Mesenteric fat pad (tissue), 1 donor: ENCODE results near the gene ANKRD33B. TPM values are rescaled to one million over a fixed set of nuclear protein-coding genes. Genes with fewer than 3 reads are reported as not detected.
A peak's percentile ranks its signal among the peaks of the same experiment; 100 is the strongest.
"Not testable (repeated sequence)": the region's sequence is repeated elsewhere in the genome, so short reads cannot be mapped to it uniquely, and the experiment has no call there.

ENCODE experiments used
- DNase-seq: peaks from one replicate; pipeline ENCODE4 v3.0.0-alpha.2; 2020; ENCODE audit warnings: low spot score
- total RNA-seq: library from RNA; stranded (reverse); fragmentation: NEBNext Ultra II Directional; extraction: Animal tissue kit (Norgen Biotek cat#: 25700); gene quantifications from one replicate; pipeline ENCODE4 v1.2.1, GENCODE V29; 2021
- donor health status: DM: yes; HTN: yes; CAD: no.

The ANKRD33B gene
- total RNA-seq, 1 donor from 2014 or later: 5.7 TPM

DNA sequence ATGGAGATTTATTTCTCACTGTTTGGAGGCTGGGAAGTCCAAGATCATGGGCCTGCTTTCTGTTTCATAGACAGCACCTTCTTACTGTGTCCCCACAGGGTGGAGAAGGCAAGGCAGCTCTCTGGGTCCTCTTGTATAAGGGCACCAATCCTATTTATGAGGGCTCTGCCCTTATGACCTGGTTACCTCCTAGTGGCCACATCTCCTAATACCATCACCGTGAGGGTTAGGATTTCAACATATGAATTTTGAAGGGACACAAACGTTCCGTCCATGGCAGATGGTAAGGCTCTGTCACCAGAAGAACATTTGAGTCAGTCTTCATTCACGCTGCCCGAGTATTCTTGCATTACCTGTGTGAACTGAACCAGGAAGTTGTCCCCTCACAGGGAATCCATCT, 48.4 kb downstream of the ANKRD33B start:
- no peak for DNase-seq

DNA sequence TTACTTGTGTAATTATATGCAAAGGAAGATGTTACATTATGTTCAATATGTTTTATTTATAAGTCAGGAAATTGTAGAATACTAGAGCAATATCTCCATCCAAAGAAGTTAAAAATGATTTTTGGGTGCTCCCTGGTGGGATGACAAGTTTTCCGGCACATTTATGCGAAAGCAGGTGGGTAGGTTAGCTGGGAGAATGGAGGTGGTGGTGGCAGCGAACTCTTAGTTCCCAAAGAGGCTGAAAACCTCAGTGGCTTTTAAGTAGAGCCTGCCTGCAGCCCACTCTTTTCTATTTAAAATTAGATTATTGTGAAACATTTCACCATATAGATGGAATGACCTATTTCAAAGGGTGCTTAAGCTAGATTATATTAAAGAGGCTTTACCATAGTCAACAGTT, 51.8 kb downstream of the ANKRD33B start:
- no peak for DNase-seq

- DNase-seq: peak; percentile 49
These were observed 53.2 kb downstream of the ANKRD33B start for GRCh38 chr5:10617103-10617502.

GRCh38 chr5:10618311-10618710, 54.4 kb downstream of the ANKRD33B start:
- peak; percentile 84 for DNase-seq

DNA sequence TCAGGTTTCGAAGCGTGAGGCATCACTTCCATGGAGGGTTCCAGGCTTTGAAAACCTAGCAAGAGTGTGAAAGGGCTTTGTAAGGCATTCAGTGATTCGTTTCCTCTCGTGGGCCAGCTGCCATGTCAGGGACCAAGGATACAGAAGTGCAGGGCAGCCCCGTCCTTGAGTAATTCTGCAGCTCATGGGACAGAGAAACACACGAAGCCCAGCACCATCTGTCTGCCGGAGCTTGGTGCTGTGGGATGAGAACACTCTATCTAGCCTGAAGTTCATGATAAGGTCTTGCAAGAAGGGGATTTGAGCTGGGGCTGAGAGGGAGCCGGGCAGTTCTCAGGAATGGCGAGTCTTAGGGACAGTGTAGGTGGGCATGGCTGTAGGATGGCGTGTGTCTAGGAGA, 55.8 kb downstream of the ANKRD33B start:
- no peak for DNase-seq

DNA sequence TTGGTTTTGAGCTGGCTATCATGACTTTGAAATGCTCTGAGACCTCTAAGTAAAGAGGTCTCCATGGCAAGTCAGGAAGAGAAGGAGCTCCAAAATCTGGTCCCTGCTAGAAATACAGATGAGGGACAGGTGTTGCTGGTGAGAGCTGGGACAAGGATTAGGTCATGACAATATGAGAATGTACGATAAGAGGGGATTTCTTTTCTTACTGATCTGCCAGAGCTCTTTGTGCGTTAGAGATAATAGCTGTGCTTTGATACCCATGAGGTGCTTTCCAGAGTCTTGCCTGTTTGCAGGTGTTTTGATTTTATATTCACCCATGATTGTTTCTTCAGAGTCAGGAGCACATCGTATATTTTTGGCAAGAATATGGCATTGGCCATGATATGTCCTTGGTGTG, 56.5 kb downstream of the ANKRD33B start:
- DNase-seq: no peak

DNA sequence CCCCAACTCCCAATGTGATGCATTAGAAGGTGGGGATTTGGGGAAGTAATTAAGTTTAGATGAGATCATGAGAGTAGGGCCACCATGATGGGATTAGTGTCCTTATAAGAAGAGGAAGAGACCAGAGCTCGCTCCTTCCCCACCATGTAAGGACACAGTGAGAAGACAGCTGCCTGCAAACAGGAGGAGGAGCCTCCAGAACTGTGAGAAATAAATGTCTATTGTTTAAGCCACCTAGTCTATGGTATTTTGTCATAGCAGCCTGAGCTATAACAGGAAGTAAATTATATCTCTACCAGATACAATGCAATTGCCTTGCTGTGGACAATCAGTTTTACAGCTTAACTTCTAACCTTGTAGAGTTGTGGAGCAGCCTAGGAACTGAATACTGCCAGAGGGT, 58.0 kb downstream of the ANKRD33B start:
- DNase-seq: no peak

DNA sequence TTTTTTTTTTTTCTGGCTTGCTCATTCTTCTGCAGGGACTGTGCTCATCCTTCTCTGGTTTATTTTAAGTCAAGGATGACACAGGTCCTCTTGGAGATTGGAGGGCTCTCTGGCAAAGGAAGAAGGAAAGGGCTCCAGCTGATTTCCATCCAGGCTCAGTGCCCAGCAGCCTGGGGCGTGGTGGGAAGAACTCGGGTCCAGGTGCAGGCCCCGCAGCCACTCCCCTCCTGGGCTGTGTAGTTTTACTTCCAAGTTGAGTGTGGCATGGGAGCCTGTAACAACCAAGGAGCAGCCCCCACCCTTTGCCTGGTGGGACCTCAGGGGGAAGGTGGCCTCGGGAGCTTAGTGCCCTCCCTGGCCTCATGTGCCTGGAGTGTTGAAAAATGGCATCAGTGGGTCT, 58.9 kb downstream of the ANKRD33B start:
- peak; percentile 11 for DNase-seq

DNA sequence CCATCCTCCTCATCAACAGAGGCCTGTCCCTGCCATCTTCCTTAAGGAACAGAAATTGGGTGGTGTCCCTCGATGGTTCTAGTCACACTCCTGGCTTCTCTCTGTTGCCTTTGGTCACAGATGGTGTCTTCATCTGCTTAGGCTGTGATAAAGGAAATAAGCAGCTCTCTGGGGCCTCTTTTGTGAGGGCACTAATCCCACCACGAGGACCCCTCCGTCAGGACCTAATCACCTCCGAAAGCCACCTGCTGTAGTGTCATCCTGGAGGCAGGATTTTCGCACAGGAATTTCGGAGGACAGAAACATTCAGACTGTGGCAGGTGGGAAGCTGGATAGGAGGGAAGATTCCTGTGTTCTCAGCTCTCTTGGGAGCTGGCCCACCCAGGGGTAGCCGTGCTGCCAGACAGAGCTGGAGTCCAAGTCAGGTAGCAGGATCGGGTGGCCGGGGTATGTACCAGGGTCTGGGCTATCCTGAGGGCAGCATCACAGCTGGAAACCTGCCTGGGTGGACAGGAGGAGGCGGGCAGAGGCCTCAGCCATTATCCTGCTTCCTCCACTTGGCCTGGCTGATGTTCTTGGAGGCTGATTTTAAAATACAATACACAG, 59.5 kb downstream of the ANKRD33B start:
- DNase-seq: peak; percentile 80

GRCh38 chr5:10624206-10624605, 60.3 kb downstream of the ANKRD33B start:
- DNase-seq: peak; percentile 43

GRCh38 chr5:10624679-10625078, 60.8 kb downstream of the ANKRD33B start:
- DNase-seq: peak; percentile 64

GRCh38 chr5:10625700-10626472, 62.0 kb downstream of the ANKRD33B start:
- peak; percentile 78 for DNase-seq

GRCh38 chr5:10626473-10627013, 62.7 kb downstream of the ANKRD33B start:
- no peak for DNase-seq

DNA sequence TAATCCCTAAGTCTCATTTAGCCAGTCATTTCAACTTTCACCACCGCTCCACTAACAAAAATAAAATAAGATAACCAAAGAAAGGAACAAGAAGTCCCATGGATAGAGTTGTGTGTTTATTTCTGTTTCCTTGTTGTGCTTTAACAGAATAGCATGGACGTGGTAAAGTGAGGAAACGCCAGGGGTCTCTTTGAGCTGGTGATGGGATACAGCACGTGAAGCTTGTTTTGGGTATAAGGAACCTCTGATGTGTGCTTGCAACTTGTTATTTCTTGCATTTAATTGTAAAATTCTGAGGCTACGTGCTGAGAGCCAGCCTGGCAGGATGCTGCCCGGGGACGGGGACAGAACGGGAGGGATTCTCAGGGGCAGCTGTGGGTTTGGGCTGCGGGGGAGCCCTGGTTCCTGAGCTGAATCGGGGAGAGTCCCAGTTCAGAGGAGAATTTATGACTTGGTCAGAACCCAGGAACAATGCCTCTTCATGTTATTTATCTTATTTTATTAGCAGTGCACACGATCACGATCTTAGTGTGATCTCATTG, 63.4 kb downstream of the ANKRD33B start:
- DNase-seq: no peak

GRCh38 chr5:10628601-10629000, 64.7 kb downstream of the ANKRD33B start:
- DNase-seq: no peak

DNA sequence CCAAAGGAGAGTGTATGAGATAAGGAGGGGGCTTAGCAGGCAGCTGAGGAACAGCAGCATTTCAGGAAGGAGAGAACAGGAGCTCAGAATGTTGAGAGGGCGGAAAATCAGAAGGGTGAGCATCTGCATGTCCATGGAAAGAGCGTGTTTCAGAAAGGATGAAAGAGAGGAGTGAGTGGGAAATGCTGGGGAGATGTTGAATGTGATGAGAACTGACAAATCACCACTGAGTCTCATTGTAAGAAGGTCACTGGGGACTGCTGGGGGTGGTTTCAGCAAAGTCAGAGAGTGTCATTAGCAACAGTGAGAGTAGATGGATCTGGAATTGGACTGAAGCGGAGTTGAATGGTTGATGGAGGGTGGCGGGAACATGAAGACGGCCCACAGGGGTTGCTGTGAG, 65.8 kb downstream of the ANKRD33B start:
- DNase-seq: no peak

DNA sequence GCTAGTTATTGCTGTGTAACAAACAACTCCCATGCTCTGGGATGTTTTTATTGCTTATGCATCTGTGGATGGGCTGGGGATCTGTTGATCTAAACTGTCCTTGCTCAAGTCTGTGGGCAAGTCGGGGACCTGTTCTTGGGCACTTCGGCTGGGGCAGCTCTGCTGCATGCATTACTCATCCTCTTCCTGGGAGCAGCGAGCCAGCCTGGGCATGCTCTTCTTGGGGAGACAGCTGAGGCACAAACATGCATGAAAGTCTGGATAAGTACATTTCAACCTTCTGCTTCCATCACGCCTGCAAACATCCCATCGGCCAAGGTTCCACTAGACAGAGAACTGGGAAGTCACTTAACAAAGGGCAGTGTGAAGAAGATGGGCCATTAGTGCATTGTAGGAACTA, 66.3 kb downstream of the ANKRD33B start:
- DNase-seq: no peak

DNA sequence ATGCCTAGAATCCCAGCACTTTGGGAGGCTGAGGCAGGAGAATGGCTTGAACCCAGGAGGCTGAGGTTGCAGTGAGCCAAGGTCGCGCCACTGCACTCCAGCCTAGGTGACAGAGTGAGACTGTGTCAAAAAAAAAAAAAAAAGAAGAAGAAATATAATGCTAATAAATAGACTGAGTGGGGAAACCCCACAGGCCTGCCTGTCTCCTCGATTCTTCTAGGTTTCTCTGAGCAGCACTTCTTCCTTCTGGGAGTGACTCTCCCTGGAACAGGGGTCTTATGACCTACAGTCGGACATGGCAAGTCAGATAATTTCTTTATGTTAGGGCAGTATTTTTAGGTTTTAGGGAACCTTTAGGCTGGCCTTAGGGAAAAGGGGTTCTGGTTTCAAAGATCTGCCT, 66.9 kb downstream of the ANKRD33B start:
- not testable (repeated sequence) for DNase-seq

DNA sequence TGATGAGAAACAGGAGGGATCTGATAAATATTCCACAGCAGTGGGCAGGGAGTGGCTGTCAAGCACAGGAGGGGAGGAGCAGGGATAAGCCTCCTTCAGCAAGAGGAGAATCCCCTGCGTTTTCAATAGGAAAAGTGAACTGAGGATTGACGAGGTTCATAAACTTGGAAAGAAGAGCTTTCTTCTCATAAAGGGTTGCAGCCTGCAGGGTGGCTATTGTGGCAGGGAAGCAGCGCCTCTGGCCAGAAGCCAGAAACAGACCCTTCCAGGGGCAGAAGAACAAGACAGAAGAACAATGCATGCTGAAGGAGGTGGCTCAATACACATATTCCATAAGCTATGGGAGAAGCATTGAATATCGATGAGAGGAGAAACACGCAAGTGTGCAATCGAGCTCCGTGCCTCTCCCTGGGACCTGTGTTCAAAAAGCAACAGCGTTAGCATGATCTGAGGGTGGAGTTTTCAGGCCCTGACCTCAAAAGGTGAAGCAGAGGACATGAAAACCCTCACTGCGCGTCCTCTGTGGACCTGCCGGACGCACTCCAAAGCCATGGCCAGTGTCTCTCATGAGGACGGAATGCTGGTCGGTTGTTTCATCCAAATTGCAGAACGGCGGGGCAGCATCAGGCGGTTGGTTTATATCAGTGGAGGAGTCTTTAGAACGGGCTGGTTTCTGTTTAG, 67.6 kb downstream of the ANKRD33B start:
- no peak for DNase-seq

GRCh38 chr5:10632110-10632761, 68.4 kb downstream of the ANKRD33B start:
- no peak for DNase-seq
